H1 (cell line): ENCODE data around the gene PRPF40B.

Source experiments
- CTCF ChIP-seq, 3 experiments: IDR thresholded peaks; 1 replicate in 2 of 3; 2 replicates in 1 of 3; pipeline versions ENCODE4 v1.5.1 to v1.6.1; 2011; ENCODE audit warnings: low read length in 3 of 3, mild to moderate bottlenecking in 3 of 3, inconsistent platforms in 2 of 3, low read depth in 1 of 3, moderate library complexity in 1 of 3; ENCODE audit not compliant: insufficient read depth in 1 of 3; ENCODE audit errors: control extremely low read depth in 1 of 3
- EZH2 ChIP-seq: fragments of 200-600 bp; sonication (generic); IDR thresholded peaks from 2 replicates; pipeline ENCODE4 v1.7.1; 2012; ENCODE audit warnings: low read depth, mild to moderate bottlenecking, moderate library complexity, low read length, inconsistent platforms; ENCODE audit not compliant: severe bottlenecking
- JUN ChIP-seq: IDR thresholded peaks from 2 replicates; pipeline ENCODE4 v1.6.1; 2011; ENCODE audit warnings: low read depth, mild to moderate bottlenecking, improper control_type of control experiment, low read length
- JUND ChIP-seq: IDR thresholded peaks from 2 replicates; pipeline ENCODE4 v1.6.1; 2011; ENCODE audit warnings: mild to moderate bottlenecking, improper control_type of control experiment, low read length
- MAX ChIP-seq: IDR thresholded peaks from 2 replicates; pipeline ENCODE4 v1.6.1; 2012; ENCODE audit warnings: inconsistent platforms
- NRF1 ChIP-seq: IDR thresholded peaks from 2 replicates; pipeline ENCODE4 v1.6.1; 2011; ENCODE audit warnings: mild to moderate bottlenecking, low read depth, low read length, improper control_type of control experiment
- POLR2A ChIP-seq, 2 experiments: IDR thresholded peaks; 1 replicate in 1 of 2; 2 replicates in 1 of 2; pipeline ENCODE4 v1.6.1; 2011; ENCODE audit warnings: low read depth in 2 of 2, low read length in 2 of 2, mild to moderate bottlenecking in 2 of 2; ENCODE audit errors: control extremely low read depth in 1 of 2
- POLR2AphosphoS5 ChIP-seq: IDR thresholded peaks from 2 replicates; pipeline ENCODE4 v1.6.1; 2011; ENCODE audit warnings: low read depth, low read length
- RAD21 ChIP-seq, 2 experiments: IDR thresholded peaks in 1 of 2; conservative IDR thresholded peaks in 1 of 2; 2 replicates each; pipeline ENCODE4 v1.6.1; 2011; ENCODE audit warnings: low read depth in 2 of 2, low read length in 2 of 2, improper control_type of control experiment in 1 of 2, inconsistent platforms in 1 of 2, mild to moderate bottlenecking in 1 of 2, moderate library complexity in 1 of 2
- RNF2 ChIP-seq: fragments of 200-900, 300-1000 bp; sonication (generic); IDR thresholded peaks from 2 replicates; pipeline ENCODE4 v1.7.1; 2016; ENCODE audit warnings: borderline replicate concordance, low read depth, mild to moderate bottlenecking, antibody characterized with exemption, low read length; ENCODE audit not compliant: poor library complexity, severe bottlenecking; ENCODE audit errors: missing control alignments
- RXRA ChIP-seq: IDR thresholded peaks from 2 replicates; pipeline ENCODE4 v1.6.1; 2011; ENCODE audit warnings: low read depth, mild to moderate bottlenecking, low read length, moderate library complexity; ENCODE audit not compliant: insufficient read depth
- TAF1 ChIP-seq: IDR thresholded peaks from 2 replicates; pipeline ENCODE4 v1.6.1; 2011; ENCODE audit warnings: mild to moderate bottlenecking, low read depth, low read length
- YY1 ChIP-seq: IDR thresholded peaks from 2 replicates; pipeline ENCODE4 v1.6.1; 2011; ENCODE audit warnings: low read depth, mild to moderate bottlenecking, low read length
- ZNF274 ChIP-seq: IDR thresholded peaks from 2 replicates; pipeline ENCODE4 v1.7.0; 2012; ENCODE audit warnings: low read length, borderline replicate concordance; ENCODE audit errors: extremely low read depth

GRCh38 chr12:49585477-49586459 is 37.6 kb upstream of the PRPF40B start:
- TF ChIP-seq RXRA (no peak), JUND (no peak), CTCF (IDR thresholded peaks at IDR 0.05; ENCODE audit: control extremely low read depth in 1 of 3, insufficient read depth in 1 of 3, low read depth in 1 of 3, low read length in 3 of 3) (no peak), POLR2A (IDR thresholded peaks at IDR 0.05; ENCODE audit: control extremely low read depth in 1 of 2, low read depth in 2 of 2, low read length in 2 of 2) (no peak), RNF2 (no peak), ZNF274 (no peak), RAD21 (IDR thresholded peaks at IDR 0.05 in 1 of 2, conservative IDR thresholded peaks at IDR 0.05 in 1 of 2; ENCODE audit: low read depth in 2 of 2, low read length in 2 of 2) (no peak), TAF1 (no peak), YY1 (no peak), JUN (no peak), EZH2 (no peak), POLR2AphosphoS5 (no peak), MAX (no peak), NRF1 (no peak)
